Measurements from ENCODE around the gene GPSM1.

- TF ChIP-seq CTCF (IDR thresholded peaks at IDR 0.05) (no peak), POLR2A (IDR thresholded peaks at IDR 0.05) (no peak), EP300 (IDR thresholded peaks at IDR 0.05) (no peak)
Observed at GRCh38 chr9:136343884-136344269, 16.5 kb downstream of the GPSM1 start.
